HepG2 (cell line): ENCODE results near the gene RNF10. TPM values are rescaled to one million over a fixed set of nuclear protein-coding genes. Genes with fewer than 3 reads are reported as not detected.

Source experiments
- ATAC-seq: fragments of 200-7000 bp; cut with Tn5 transposase; 3 replicates; pipeline ENCODE4 v1.9.1; 2020; ENCODE audit warnings: mild to moderate bottlenecking, moderate library complexity
- BruUV-seq: library from RNA; stranded (reverse); fragments of 400-500 nt; replicated peaks from 2 replicates; lab custom pipeline; 2021; lab: Mats Ljungman, UMichigan
- CTCF ChIA-PET: fragments of 300-600 bp; formaldehyde crosslinking; extraction: SDS; loops from one replicate; lab custom pipeline; 2021; ENCODE audit warnings: low total read pairs, inconsistent platforms, low intra/inter-chr PET ratio; lab: Yijun Ruan, JAX
- POLR2A ChIA-PET: fragments of 350-600 bp; sonication (Branson Sonifier 250); formaldehyde crosslinking; loops from one replicate; lab custom pipeline; 2020; ENCODE audit warnings: antibody characterized with exemption, inconsistent platforms; lab: Yijun Ruan, JAX
- DNase-seq: peaks from one replicate; pipeline ENCODE4 v3.0.0-alpha.2; 2015; ENCODE audit warnings: low spot score
- FAIRE-seq: peaks from 3 replicates; lab custom pipeline; 2011; peaks lifted over from hg19 to GRCh38; lab: Jason Lieb, UNC
- H2AFZ ChIP-seq: one replicate; pipeline ENCODE4 v1.6.1; 2011; ENCODE audit warnings: low read length, inconsistent platforms
- H3K27ac ChIP-seq: fragments of 300-600 bp; 3 replicates; pipeline ENCODE4 v1.8.0; 2011; ENCODE audit warnings: mixed run types, mild to moderate bottlenecking, mixed read lengths, low read length, inconsistent platforms; ENCODE audit not compliant: insufficient read depth; ENCODE audit errors: extremely low read length
- H3K27me3 ChIP-seq, 2 experiments: fragments of 200-600 bp in 1 of 2; 2 replicates in 1 of 2; 3 replicates in 1 of 2; pipeline versions ENCODE4 v1.6.0 to v1.8.0; 2011; ENCODE audit warnings: low read length in 2 of 2, mild to moderate bottlenecking in 2 of 2, moderate library complexity in 2 of 2, inconsistent platforms in 1 of 2; ENCODE audit not compliant: insufficient read depth in 2 of 2, control insufficient read depth in 1 of 2
- H3K36me3 ChIP-seq, 2 experiments: fragments of 200-600 bp in 1 of 2; replicated peaks in 1 of 2; 2 replicates in 1 of 2; 3 replicates in 1 of 2; pipeline versions ENCODE4 v1.5.1 to v1.8.0; 2011; ENCODE audit warnings: low read length in 2 of 2, inconsistent platforms in 1 of 2; ENCODE audit not compliant: insufficient read depth in 2 of 2, control insufficient read depth in 1 of 2
- H3K4me1 ChIP-seq: 2 replicates; pipeline ENCODE4 v1.5.1; 2012; ENCODE audit warnings: low read length, inconsistent platforms; ENCODE audit not compliant: insufficient read depth
- H3K4me2 ChIP-seq: 2 replicates; pipeline ENCODE4 v1.6.0; 2011; ENCODE audit warnings: low read depth, low read length, inconsistent platforms
- H3K4me3 ChIP-seq, 3 experiments: fragments of 200-600 bp in 1 of 3; sonication (generic), shearing (Covaris generic) in 1 of 3; replicated peaks in 1 of 3; 2 replicates each; pipeline ENCODE4 v1.5.1; 2011 to 2016; ENCODE audit warnings: low read length in 3 of 3, inconsistent platforms in 2 of 3, low read depth in 2 of 3, mild to moderate bottlenecking in 2 of 3, control low read depth in 1 of 3, mixed read lengths in 1 of 3; ENCODE audit not compliant: insufficient read depth in 1 of 3
- H3K79me2 ChIP-seq: one replicate; pipeline ENCODE4 v1.6.1; 2011; ENCODE audit warnings: low read length, inconsistent platforms; ENCODE audit not compliant: insufficient read depth
- H3K9ac ChIP-seq: 2 replicates; pipeline ENCODE4 v1.6.0; 2011; ENCODE audit warnings: mild to moderate bottlenecking, low read depth, low read length, inconsistent platforms; ENCODE audit not compliant: insufficient read depth
- H3K9me3 ChIP-seq: 2 replicates; pipeline ENCODE4 v1.5.1; 2012; ENCODE audit warnings: mild to moderate bottlenecking, low read length
- H4K20me1 ChIP-seq: 2 replicates; pipeline ENCODE4 v1.6.0; 2011; ENCODE audit warnings: inconsistent platforms, mild to moderate bottlenecking, low read length, moderate library complexity; ENCODE audit not compliant: insufficient read depth
- KLF12 ChIP-seq: sonication (generic); formaldehyde crosslinking; IDR thresholded peaks from 2 replicates; pipeline ENCODE4 v1.4.0; 2020; ENCODE audit warnings: missing genetic modification reagents, borderline replicate concordance
- SRY ChIP-seq: sonication (generic); formaldehyde crosslinking; IDR thresholded peaks from 2 replicates; pipeline ENCODE4 v1.8.0; 2022; ENCODE audit warnings: mild to moderate bottlenecking, missing genetic modification reagents
- ZBTB3 ChIP-seq: sonication (generic); formaldehyde crosslinking; IDR thresholded peaks from 2 replicates; pipeline ENCODE4 v1.4.0; 2020; ENCODE audit warnings: low read depth, mild to moderate bottlenecking, moderate library complexity, missing genetic modification reagents, borderline replicate concordance
- ZNF3 ChIP-seq: IDR thresholded peaks from 2 replicates; pipeline ENCODE4 v1.7.0; 2017; ENCODE audit warnings: inconsistent platforms
- WGBS: methylation state at CpG from one replicate; pipeline ENCODE4 v1.1.6; 2017; ENCODE audit warnings: low lambda C conversion rate; 5-methylcytosine and 5-hydroxymethylcytosine counted together
- in situ Hi-C: cut with HindIII; loops from 2 replicates; pipeline ENCODE4 v1.10.0; 2017; ENCODE audit warnings: low pct_unique_long_range_greater_than_20kb; ENCODE audit not compliant: extremely low pct_ligation_motif_present
- intact Hi-C: fragments of 100-400 bp; cut with micrococcal nuclease; formaldehyde crosslinking; loops from one replicate; pipeline ENCODE4 v1.10.0; 2022; ENCODE audit not compliant: unreplicated experiment
- polyA plus RNA-seq, 8 experiments: library from polyadenylated mRNA; depleted of rRNA in 3 of 8; stranded (reverse) in 7 of 8; unstranded in 1 of 8; fragments of >200 nt; fragmentation: Illumina TruSeq in 4 of 8; extraction: Trizol in 4 of 8; gene quantifications; 2 replicates each; pipeline versions ENCODE4 v1.2.1 to v1.2.3, GENCODE V29; 2011 to 2016; ENCODE audit warnings: low read depth in 4 of 8, missing spikeins in 1 of 8, mixed read lengths in 1 of 8; ENCODE audit not compliant: insufficient read depth in 1 of 8
- total RNA-seq, 5 experiments: library from RNA; depleted of rRNA; stranded (reverse); fragments of >200 nt; fragmentation: Illumina TruSeq; extraction: Trizol; gene quantifications; 2 replicates each; pipeline ENCODE4 v1.2.3, GENCODE V29; 2016; ENCODE audit warnings: low read depth in 1 of 5
- TF ChIP-seq, protein P1 (sequence below): sonication (generic); formaldehyde crosslinking; IDR thresholded peaks from 2 replicates; pipeline ENCODE4 v1.5.0; 2020; ENCODE audit warnings: mild to moderate bottlenecking, missing genetic modification reagents, borderline replicate concordance
- TF ChIP-seq, protein P2 (sequence below): sonication (generic); formaldehyde crosslinking; IDR thresholded peaks from 2 replicates; pipeline ENCODE4 v1.9.0; 2021; ENCODE audit warnings: mild to moderate bottlenecking, missing genetic modification reagents
- TF ChIP-seq, protein P3 (sequence below): sonication (generic); formaldehyde crosslinking; IDR thresholded peaks from 2 replicates; pipeline ENCODE4 v1.9.0; 2021; ENCODE audit warnings: missing genetic modification reagents, borderline replicate concordance
- TF ChIP-seq, protein P4 (sequence below): sonication (generic); formaldehyde crosslinking; IDR thresholded peaks from 2 replicates; pipeline ENCODE4 v1.8.0; 2022; ENCODE audit warnings: low read depth, missing genetic modification reagents

RNF10 gene
- total and polyA plus RNA-seq, 2 of the 13 experiments (the other 11 are each of a cell fraction or from before 2014, with no cell fraction given) = 62.5 to 88.0 TPM

DNA sequence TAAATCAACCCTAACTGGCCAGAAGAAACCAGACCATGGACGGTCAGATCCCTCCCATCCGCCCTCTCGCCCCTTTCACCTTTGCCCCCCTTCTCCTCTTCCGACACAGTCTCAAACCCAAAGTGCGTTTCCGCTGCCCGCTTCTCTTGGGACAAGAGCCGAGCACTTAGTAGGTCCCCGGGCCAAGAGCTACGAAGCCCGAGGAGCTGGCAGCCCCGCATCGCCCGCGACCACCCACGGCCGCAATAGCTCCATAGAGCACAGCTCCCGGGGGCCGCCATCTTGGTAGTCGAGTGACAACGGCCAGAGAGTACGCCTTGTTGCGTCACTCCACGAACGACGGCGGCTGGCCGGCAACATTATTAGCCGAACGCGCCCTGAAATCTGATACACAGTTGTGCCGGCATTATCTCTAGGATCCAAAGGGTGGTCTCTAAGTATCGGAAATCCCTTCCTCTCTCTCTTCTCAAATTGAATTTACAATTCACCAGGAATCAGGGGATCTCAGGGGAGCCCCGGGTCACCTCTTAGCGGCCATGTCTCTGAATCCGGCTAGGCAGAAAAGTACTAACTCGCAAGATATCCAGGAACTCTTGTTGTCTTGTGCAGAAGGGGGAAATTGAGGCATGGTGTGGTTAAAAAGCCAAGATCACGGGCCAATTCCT lies 5.2 kb upstream of the RNF10 start, which contains the start of gene COQ5:
TSS of gene COQ5 (minus strand) at position 298 of the 665 bp plus-strand sequence. CDS start at position 281, 17 bp downstream.
- no TSS peak for BruUV-seq
- Histone ChIP-seq H3K4me2 (peak within 1 kb of the TSS; percentile 92), H3K9ac (peak within 1 kb of the TSS; percentile 95), H4K20me1 (no peaks in the 10 kb centered on the region), H3K36me3 (no peaks in the 10 kb centered on the region), H3K9me3 (no peaks in the 10 kb centered on the region), H3K79me2 (peaks cover 3% of the 10 kb centered on the region), H3K27me3 (no peaks in the 10 kb centered on the region), H2AFZ (peak within 1 kb of the TSS; percentile 72), H3K27ac (peak within 1 kb of the TSS; percentile 97), H3K4me1 (no peaks in the 10 kb centered on the region), H3K4me3 (peak within 1 kb of the TSS; percentile 72 to 95 (median 82))
- intact Hi-C loops = loop anchor here (2.0 kb wide), 2 partner anchors 22 to 60 kb away; partner anchors contain the start of gene SRSF9
- DNase-seq (peak; percentile 80), FAIRE-seq (no peak), ATAC-seq (peak; percentile 92)
- POLR2A ChIA-PET = interaction anchor here (0.6 to 2.7 kb wide), 14 partner anchors 9 to 328 kb away, joined by 3 to 30 read pairs (median 4); partner anchors contain the start of genes DYNLL1, POP5, RNU4-2 and RPLP0
- CTCF ChIA-PET = no interaction called here
- in situ Hi-C loops = no loop called here
- under 1% methylated on average over 37 of the region's 38 CpGs for WGBS
- TF ChIP-seq, protein P1, sequence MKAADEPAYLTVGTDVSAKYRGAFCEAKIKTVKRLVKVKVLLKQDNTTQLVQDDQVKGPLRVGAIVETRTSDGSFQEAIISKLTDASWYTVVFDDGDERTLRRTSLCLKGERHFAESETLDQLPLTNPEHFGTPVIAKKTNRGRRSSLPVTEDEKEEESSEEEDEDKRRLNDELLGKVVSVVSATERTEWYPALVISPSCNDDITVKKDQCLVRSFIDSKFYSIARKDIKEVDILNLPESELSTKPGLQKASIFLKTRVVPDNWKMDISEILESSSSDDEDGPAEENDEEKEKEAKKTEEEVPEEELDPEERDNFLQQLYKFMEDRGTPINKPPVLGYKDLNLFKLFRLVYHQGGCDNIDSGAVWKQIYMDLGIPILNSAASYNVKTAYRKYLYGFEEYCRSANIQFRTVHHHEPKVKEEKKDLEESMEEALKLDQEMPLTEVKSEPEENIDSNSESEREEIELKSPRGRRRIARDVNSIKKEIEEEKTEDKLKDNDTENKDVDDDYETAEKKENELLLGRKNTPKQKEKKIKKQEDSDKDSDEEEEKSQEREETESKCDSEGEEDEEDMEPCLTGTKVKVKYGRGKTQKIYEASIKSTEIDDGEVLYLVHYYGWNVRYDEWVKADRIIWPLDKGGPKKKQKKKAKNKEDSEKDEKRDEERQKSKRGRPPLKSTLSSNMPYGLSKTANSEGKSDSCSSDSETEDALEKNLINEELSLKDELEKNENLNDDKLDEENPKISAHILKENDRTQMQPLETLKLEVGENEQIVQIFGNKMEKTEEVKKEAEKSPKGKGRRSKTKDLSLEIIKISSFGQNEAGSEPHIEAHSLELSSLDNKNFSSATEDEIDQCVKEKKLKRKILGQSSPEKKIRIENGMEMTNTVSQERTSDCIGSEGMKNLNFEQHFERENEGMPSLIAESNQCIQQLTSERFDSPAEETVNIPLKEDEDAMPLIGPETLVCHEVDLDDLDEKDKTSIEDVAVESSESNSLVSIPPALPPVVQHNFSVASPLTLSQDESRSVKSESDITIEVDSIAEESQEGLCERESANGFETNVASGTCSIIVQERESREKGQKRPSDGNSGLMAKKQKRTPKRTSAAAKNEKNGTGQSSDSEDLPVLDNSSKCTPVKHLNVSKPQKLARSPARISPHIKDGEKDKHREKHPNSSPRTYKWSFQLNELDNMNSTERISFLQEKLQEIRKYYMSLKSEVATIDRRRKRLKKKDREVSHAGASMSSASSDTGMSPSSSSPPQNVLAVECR (CRISPR knock-in tag) = peak; percentile 87; the same call in 1 of the 2 replicates
- TF ChIP-seq KLF12 (0 out of 2 replicates have a peak, but pooled peaks have one; percentile 33), ZNF3 (CRISPR knock-in tag) (peak; percentile 34; the same call in 1 of the 2 replicates), SRY (peak; percentile 81; the same call in 1 of the 2 replicates), ZBTB3 (0 out of 2 replicates have a peak, but pooled peaks have one; percentile 23)
- TF ChIP-seq, protein P2, sequence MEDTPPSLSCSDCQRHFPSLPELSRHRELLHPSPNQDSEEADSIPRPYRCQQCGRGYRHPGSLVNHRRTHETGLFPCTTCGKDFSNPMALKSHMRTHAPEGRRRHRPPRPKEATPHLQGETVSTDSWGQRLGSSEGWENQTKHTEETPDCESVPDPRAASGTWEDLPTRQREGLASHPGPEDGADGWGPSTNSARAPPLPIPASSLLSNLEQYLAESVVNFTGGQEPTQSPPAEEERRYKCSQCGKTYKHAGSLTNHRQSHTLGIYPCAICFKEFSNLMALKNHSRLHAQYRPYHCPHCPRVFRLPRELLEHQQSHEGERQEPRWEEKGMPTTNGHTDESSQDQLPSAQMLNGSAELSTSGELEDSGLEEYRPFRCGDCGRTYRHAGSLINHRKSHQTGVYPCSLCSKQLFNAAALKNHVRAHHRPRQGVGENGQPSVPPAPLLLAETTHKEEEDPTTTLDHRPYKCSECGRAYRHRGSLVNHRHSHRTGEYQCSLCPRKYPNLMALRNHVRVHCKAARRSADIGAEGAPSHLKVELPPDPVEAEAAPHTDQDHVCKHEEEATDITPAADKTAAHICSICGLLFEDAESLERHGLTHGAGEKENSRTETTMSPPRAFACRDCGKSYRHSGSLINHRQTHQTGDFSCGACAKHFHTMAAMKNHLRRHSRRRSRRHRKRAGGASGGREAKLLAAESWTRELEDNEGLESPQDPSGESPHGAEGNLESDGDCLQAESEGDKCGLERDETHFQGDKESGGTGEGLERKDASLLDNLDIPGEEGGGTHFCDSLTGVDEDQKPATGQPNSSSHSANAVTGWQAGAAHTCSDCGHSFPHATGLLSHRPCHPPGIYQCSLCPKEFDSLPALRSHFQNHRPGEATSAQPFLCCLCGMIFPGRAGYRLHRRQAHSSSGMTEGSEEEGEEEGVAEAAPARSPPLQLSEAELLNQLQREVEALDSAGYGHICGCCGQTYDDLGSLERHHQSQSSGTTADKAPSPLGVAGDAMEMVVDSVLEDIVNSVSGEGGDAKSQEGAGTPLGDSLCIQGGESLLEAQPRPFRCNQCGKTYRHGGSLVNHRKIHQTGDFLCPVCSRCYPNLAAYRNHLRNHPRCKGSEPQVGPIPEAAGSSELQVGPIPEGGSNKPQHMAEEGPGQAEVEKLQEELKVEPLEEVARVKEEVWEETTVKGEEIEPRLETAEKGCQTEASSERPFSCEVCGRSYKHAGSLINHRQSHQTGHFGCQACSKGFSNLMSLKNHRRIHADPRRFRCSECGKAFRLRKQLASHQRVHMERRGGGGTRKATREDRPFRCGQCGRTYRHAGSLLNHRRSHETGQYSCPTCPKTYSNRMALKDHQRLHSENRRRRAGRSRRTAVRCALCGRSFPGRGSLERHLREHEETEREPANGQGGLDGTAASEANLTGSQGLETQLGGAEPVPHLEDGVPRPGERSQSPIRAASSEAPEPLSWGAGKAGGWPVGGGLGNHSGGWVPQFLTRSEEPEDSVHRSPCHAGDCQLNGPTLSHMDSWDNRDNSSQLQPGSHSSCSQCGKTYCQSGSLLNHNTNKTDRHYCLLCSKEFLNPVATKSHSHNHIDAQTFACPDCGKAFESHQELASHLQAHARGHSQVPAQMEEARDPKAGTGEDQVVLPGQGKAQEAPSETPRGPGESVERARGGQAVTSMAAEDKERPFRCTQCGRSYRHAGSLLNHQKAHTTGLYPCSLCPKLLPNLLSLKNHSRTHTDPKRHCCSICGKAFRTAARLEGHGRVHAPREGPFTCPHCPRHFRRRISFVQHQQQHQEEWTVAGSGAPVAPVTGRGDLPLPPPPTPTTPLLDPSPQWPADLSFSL (CRISPR knock-in tag) = no peak
- TF ChIP-seq, protein P3, sequence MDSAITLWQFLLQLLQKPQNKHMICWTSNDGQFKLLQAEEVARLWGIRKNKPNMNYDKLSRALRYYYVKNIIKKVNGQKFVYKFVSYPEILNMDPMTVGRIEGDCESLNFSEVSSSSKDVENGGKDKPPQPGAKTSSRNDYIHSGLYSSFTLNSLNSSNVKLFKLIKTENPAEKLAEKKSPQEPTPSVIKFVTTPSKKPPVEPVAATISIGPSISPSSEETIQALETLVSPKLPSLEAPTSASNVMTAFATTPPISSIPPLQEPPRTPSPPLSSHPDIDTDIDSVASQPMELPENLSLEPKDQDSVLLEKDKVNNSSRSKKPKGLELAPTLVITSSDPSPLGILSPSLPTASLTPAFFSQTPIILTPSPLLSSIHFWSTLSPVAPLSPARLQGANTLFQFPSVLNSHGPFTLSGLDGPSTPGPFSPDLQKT (CRISPR knock-in tag) = no peak
- TF ChIP-seq, protein P4, sequence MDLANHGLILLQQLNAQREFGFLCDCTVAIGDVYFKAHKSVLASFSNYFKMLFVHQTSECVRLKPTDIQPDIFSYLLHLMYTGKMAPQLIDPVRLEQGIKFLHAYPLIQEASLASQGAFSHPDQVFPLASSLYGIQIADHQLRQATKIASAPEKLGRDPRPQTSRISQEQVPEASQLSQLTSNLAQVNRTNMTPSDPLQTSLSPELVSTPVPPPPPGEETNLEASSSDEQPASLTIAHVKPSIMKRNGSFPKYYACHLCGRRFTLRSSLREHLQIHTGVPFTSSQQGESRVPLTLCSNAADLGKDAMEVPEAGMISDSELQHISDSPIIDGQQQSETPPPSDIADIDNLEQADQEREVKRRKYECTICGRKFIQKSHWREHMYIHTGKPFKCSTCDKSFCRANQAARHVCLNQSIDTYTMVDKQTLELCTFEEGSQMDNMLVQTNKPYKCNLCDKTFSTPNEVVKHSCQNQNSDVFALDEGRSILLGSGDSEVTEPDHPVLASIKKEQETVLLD (CRISPR knock-in tag) = peak; percentile 41; the same call in 1 of the 2 replicates
